H7 (cell line): ENCODE results near the gene ELL3. TPM values are rescaled to one million over a fixed set of nuclear protein-coding genes. Genes with fewer than 3 reads are reported as not detected.
"Not testable (repeated sequence)": the region's sequence is repeated elsewhere in the genome, so short reads cannot be mapped to it uniquely, and the experiment has no call there.

Source experiments
- DNase-seq: peaks from one replicate; pipeline ENCODE4 v3.0.0; 2012
- H3K27me3 ChIP-seq: 2 replicates; pipeline ENCODE4 v1.6.0; 2011; ENCODE audit warnings: mild to moderate bottlenecking, low read length; ENCODE audit not compliant: control insufficient read depth, insufficient read depth
- H3K36me3 ChIP-seq: replicated peaks from 2 replicates; pipeline ENCODE4 v1.5.1; 2011; ENCODE audit warnings: low read length; ENCODE audit not compliant: control insufficient read depth, insufficient read depth
- H3K4me3 ChIP-seq: 2 replicates; pipeline ENCODE4 v1.5.1; 2011; ENCODE audit warnings: low read depth, mild to moderate bottlenecking, control low read depth, low read length, moderate library complexity; ENCODE audit not compliant: insufficient read depth
- total RNA-seq: library from RNA; depleted of rRNA; stranded (reverse); fragments of >200 nt; shearing (Covaris generic); gene quantifications from 2 replicates; pipeline ENCODE4 v1.2.3, GENCODE V29; 2014

ELL3 gene
- total RNA-seq, 1 experiment from 2014 or later: 14.7 TPM

- no peak for DNase-seq
- peaks cover 30% of the 10 kb centered on the region for H3K36me3 ChIP-seq
- no peak overlapping the region for H3K4me3 ChIP-seq
Measured at GRCh38 chr15:43771816-43772215, 5.0 kb downstream of the ELL3 start.

GRCh38 chr15:43769584-43770228, 7.1 kb downstream of the ELL3 start:
- H3K27me3 ChIP-seq: no peaks in the 10 kb centered on the region
- H3K4me3 ChIP-seq: no peak overlapping the region
- peak; percentile 73 for DNase-seq
- H3K36me3 ChIP-seq: peaks cover 44% of the 10 kb centered on the region

More at GRCh38 chr15:43771816-43772215, 5.0 kb downstream of the ELL3 start:
- no peaks in the 10 kb centered on the region; the same call in 1 of the 2 replicates for H3K27me3 ChIP-seq

- Histone ChIP-seq H3K27me3 (no peaks in the 10 kb centered on the region), H3K36me3 (peaks cover 42% of the 10 kb centered on the region)
- DNase-seq: no peak
Measured at GRCh38 chr15:43763819-43764446, 12.8 kb downstream of the ELL3 start.

GRCh38 chr15:43762824-43763223, 13.9 kb downstream of the ELL3 start:
- Histone ChIP-seq H3K36me3 (peaks cover 43% of the 10 kb centered on the region), H3K27me3 (no peaks in the 10 kb centered on the region), H3K4me3 (no peak overlapping the region)
- DNase-seq: no peak

More at GRCh38 chr15:43763819-43764446, 12.8 kb downstream of the ELL3 start:
- no peak overlapping the region for H3K4me3 ChIP-seq

GRCh38 chr15:43751885-43752284, 24.9 kb downstream of the ELL3 start:
- Histone ChIP-seq H3K36me3 (peaks cover 5% of the 10 kb centered on the region), H3K27me3 (no peaks in the 10 kb centered on the region), H3K4me3 (no peak overlapping the region)
- DNase-seq: no peak

- Histone ChIP-seq H3K36me3 (peaks cover 3% of the 10 kb centered on the region), H3K4me3 (no peak overlapping the region), H3K27me3 (no peaks in the 10 kb centered on the region)
- DNase-seq: no peak
Measured at GRCh38 chr15:43749690-43750345, 26.9 kb downstream of the ELL3 start.

GRCh38 chr15:43748376-43748775, 28.4 kb downstream of the ELL3 start:
- DNase-seq: no peak
- H3K27me3 ChIP-seq: no peaks in the 10 kb centered on the region
- H3K36me3 ChIP-seq: no peaks in the 10 kb centered on the region; the same call in none of the 2 replicates
- no peak overlapping the region for H3K4me3 ChIP-seq

- not testable (repeated sequence) for DNase-seq, H3K27me3 ChIP-seq, H3K36me3 ChIP-seq
- peak overlapping the region; percentile 74 for H3K4me3 ChIP-seq
Measured at GRCh38 chr15:43746903-43747309, 29.9 kb downstream of the ELL3 start.

- peak; percentile 98 for DNase-seq
- H3K36me3 ChIP-seq, H3K27me3 ChIP-seq: not testable (repeated sequence)
- H3K4me3 ChIP-seq: peak within 1 kb of the TSS; percentile 74
Measured at GRCh38 chr15:43746245-43746902, 30.4 kb downstream of the ELL3 start, which contains the start of gene PDIA3. Gene PDIA3 (plus strand): TSS chr15:43746438. CDS start chr15:43746540, 102 bp downstream.

- no peaks in the 10 kb centered on the region for H3K27me3 ChIP-seq
- no peak overlapping the region for H3K4me3 ChIP-seq
- H3K36me3 ChIP-seq: no peaks in the 10 kb centered on the region
- DNase-seq: no peak
Measured at GRCh38 chr15:43735416-43735815, 41.4 kb downstream of the ELL3 start.

GRCh38 chr15:43728053-43728725, 48.6 kb downstream of the ELL3 start:
- DNase-seq, H3K27me3 ChIP-seq, H3K36me3 ChIP-seq, H3K4me3 ChIP-seq: not testable (repeated sequence)

- H3K27me3 ChIP-seq, H3K36me3 ChIP-seq, DNase-seq, H3K4me3 ChIP-seq: not testable (repeated sequence)
Measured at GRCh38 chr15:43726306-43726705, 50.5 kb downstream of the ELL3 start.

GRCh38 chr15:43723151-43723550, 53.6 kb downstream of the ELL3 start:
- H3K36me3 ChIP-seq: no peaks in the 10 kb centered on the region
- H3K27me3 ChIP-seq: no peaks in the 10 kb centered on the region
- DNase-seq: no peak
- no peak overlapping the region for H3K4me3 ChIP-seq
